ENCODE results near the gene CMTM4. TPM values are rescaled to one million over a fixed set of nuclear protein-coding genes. Genes with fewer than 3 reads are reported as not detected.
"Not testable (repeated sequence)": the region's sequence is repeated elsewhere in the genome, so short reads cannot be mapped to it uniquely, and the experiment has no call there.

The CMTM4 gene
- total RNA-seq, 3 donors from 2014 or later: 2.6 to 3.0 (median 2.8) TPM

GRCh38 chr16:66651965-66652364 is 44.6 kb downstream of the CMTM4 start:
- Mint-ChIP-seq H3K9me3 (no peaks in the 10 kb centered on the region), H3K4me3 (no peak overlapping the region), H3K4me1 (ENCODE audit: low read depth) (peaks cover 9% of the 10 kb centered on the region), H3K36me3 (ENCODE audit: insufficient read depth) (no peaks in the 10 kb centered on the region), H3K27me3 (ENCODE audit: low read depth) (no peaks in the 10 kb centered on the region)
- no peak for DNase-seq
- no peak for ATAC-seq

GRCh38 chr16:66651474-66651765 is 45.1 kb downstream of the CMTM4 start:
- H3K36me3 Mint-ChIP-seq (ENCODE audit: insufficient read depth): no peaks in the 10 kb centered on the region
- no peaks in the 10 kb centered on the region for H3K27me3 Mint-ChIP-seq (ENCODE audit: low read depth)
- peaks cover 9% of the 10 kb centered on the region for H3K4me1 Mint-ChIP-seq (ENCODE audit: low read depth)
- peak overlapping the region; percentile 70 for H3K4me3 Mint-ChIP-seq
- no peaks in the 10 kb centered on the region for H3K9me3 Mint-ChIP-seq
- ATAC-seq: no peak
- no peak for DNase-seq

GRCh38 chr16:66650707-66651473 is 45.7 kb downstream of the CMTM4 start:
- H3K4me3 Mint-ChIP-seq: peak overlapping the region; percentile 70
- peaks cover 9% of the 10 kb centered on the region for H3K4me1 Mint-ChIP-seq (ENCODE audit: low read depth)
- peak; percentile 99 to 100 for ATAC-seq
- DNase-seq: peak; percentile 66
- H3K27me3 Mint-ChIP-seq (ENCODE audit: low read depth): no peaks in the 10 kb centered on the region
- H3K36me3 Mint-ChIP-seq (ENCODE audit: insufficient read depth): no peaks in the 10 kb centered on the region
- no peaks in the 10 kb centered on the region for H3K9me3 Mint-ChIP-seq

- H3K27me3 Mint-ChIP-seq (ENCODE audit: low read depth): no peaks in the 10 kb centered on the region
- H3K9me3 Mint-ChIP-seq: no peaks in the 10 kb centered on the region
- DNase-seq: no peak
- no peak for ATAC-seq
- H3K4me3 Mint-ChIP-seq: no peak overlapping the region
- H3K36me3 Mint-ChIP-seq (ENCODE audit: insufficient read depth): no peaks in the 10 kb centered on the region
- peaks cover 9% of the 10 kb centered on the region for H3K4me1 Mint-ChIP-seq (ENCODE audit: low read depth)
These were observed 46.8 kb downstream of the CMTM4 start for GRCh38 chr16:66649636-66650205.

GRCh38 chr16:66649167-66649566 is 47.4 kb downstream of the CMTM4 start:
- Mint-ChIP-seq H3K27me3 (ENCODE audit: low read depth) (no peaks in the 10 kb centered on the region), H3K9me3 (no peaks in the 10 kb centered on the region), H3K36me3 (ENCODE audit: insufficient read depth) (no peaks in the 10 kb centered on the region), H3K4me3 (no peak overlapping the region), H3K4me1 (ENCODE audit: low read depth) (peaks cover 9% of the 10 kb centered on the region)
- ATAC-seq: no peak
- DNase-seq: no peak

- ATAC-seq (no peak), DNase-seq (no peak)
- H3K4me1 Mint-ChIP-seq (ENCODE audit: low read depth): peaks cover 9% of the 10 kb centered on the region
- H3K9me3 Mint-ChIP-seq: no peaks in the 10 kb centered on the region
- H3K36me3 Mint-ChIP-seq (ENCODE audit: insufficient read depth): no peaks in the 10 kb centered on the region
- H3K27me3 Mint-ChIP-seq (ENCODE audit: low read depth): no peaks in the 10 kb centered on the region
- H3K4me3 Mint-ChIP-seq: no peak overlapping the region
These were observed 48.7 kb downstream of the CMTM4 start for GRCh38 chr16:66647866-66648265.

- DNase-seq (no peak), ATAC-seq (no peak)
- H3K9me3 Mint-ChIP-seq: no peaks in the 10 kb centered on the region
- no peaks in the 10 kb centered on the region for H3K36me3 Mint-ChIP-seq (ENCODE audit: insufficient read depth)
- no peaks in the 10 kb centered on the region for H3K4me1 Mint-ChIP-seq (ENCODE audit: low read depth)
- no peaks in the 10 kb centered on the region for H3K27me3 Mint-ChIP-seq (ENCODE audit: low read depth)
- no peak overlapping the region for H3K4me3 Mint-ChIP-seq
These were observed 55.2 kb downstream of the CMTM4 start for GRCh38 chr16:66641387-66641786.

- no peaks in the 10 kb centered on the region for H3K4me1 Mint-ChIP-seq (ENCODE audit: low read depth)
These were observed 55.7 kb downstream of the CMTM4 start for GRCh38 chr16:66640724-66641314.

GRCh38 chr16:66639091-66639885 is 57.3 kb downstream of the CMTM4 start:
- Mint-ChIP-seq H3K36me3 (ENCODE audit: insufficient read depth) (no peaks in the 10 kb centered on the region), H3K9me3 (no peaks in the 10 kb centered on the region), H3K4me1 (ENCODE audit: low read depth) (no peaks in the 10 kb centered on the region), H3K27me3 (ENCODE audit: low read depth) (no peaks in the 10 kb centered on the region), H3K4me3 (no peak overlapping the region)
- DNase-seq: no peak
- ATAC-seq: no peak

More at GRCh38 chr16:66640724-66641314, 55.7 kb downstream of the CMTM4 start:
- Mint-ChIP-seq H3K4me3 (no peak overlapping the region), H3K36me3 (ENCODE audit: insufficient read depth) (no peaks in the 10 kb centered on the region), H3K9me3 (no peaks in the 10 kb centered on the region), H3K27me3 (ENCODE audit: low read depth) (no peaks in the 10 kb centered on the region)
- no peak for ATAC-seq
- no peak for DNase-seq

- Mint-ChIP-seq H3K9me3 (no peaks in the 10 kb centered on the region), H3K4me1 (ENCODE audit: low read depth) (no peaks in the 10 kb centered on the region), H3K4me3 (no peak overlapping the region), H3K27me3 (ENCODE audit: low read depth) (no peaks in the 10 kb centered on the region), H3K36me3 (ENCODE audit: insufficient read depth) (no peaks in the 10 kb centered on the region)
- no peak for ATAC-seq
- no peak for DNase-seq
These were observed 58.7 kb downstream of the CMTM4 start for GRCh38 chr16:66637806-66638205.

- DNase-seq: no peak
- H3K4me1 Mint-ChIP-seq (ENCODE audit: low read depth): no peaks in the 10 kb centered on the region
- no peaks in the 10 kb centered on the region for H3K36me3 Mint-ChIP-seq (ENCODE audit: insufficient read depth)
- ATAC-seq: no peak
- H3K27me3 Mint-ChIP-seq (ENCODE audit: low read depth): no peaks in the 10 kb centered on the region
- no peak overlapping the region for H3K4me3 Mint-ChIP-seq
- H3K9me3 Mint-ChIP-seq: no peaks in the 10 kb centered on the region
These were observed 60.3 kb downstream of the CMTM4 start for GRCh38 chr16:66636199-66636598.

- no peaks in the 10 kb centered on the region for H3K4me1 Mint-ChIP-seq (ENCODE audit: low read depth)
- no peaks in the 10 kb centered on the region for H3K9me3 Mint-ChIP-seq
- no peak for ATAC-seq
- H3K4me3 Mint-ChIP-seq: no peak overlapping the region
- no peak for DNase-seq
- H3K27me3 Mint-ChIP-seq (ENCODE audit: low read depth): no peaks in the 10 kb centered on the region
- H3K36me3 Mint-ChIP-seq (ENCODE audit: insufficient read depth): no peaks in the 10 kb centered on the region
These were observed 61.1 kb downstream of the CMTM4 start for GRCh38 chr16:66635406-66635805.

GRCh38 chr16:66634527-66635196 is 61.9 kb downstream of the CMTM4 start:
- Mint-ChIP-seq H3K9me3 (no peaks in the 10 kb centered on the region), H3K36me3 (ENCODE audit: insufficient read depth) (no peaks in the 10 kb centered on the region), H3K27me3 (ENCODE audit: low read depth) (no peaks in the 10 kb centered on the region), H3K4me1 (ENCODE audit: low read depth) (no peaks in the 10 kb centered on the region), H3K4me3 (no peak overlapping the region)
- ATAC-seq (no peak), DNase-seq (no peak)

GRCh38 chr16:66631558-66631957 is 65.0 kb downstream of the CMTM4 start:
- H3K36me3 Mint-ChIP-seq (ENCODE audit: insufficient read depth); DNase-seq; H3K4me3 Mint-ChIP-seq; H3K4me1 Mint-ChIP-seq (ENCODE audit: low read depth); H3K27me3 Mint-ChIP-seq (ENCODE audit: low read depth); H3K9me3 Mint-ChIP-seq; ATAC-seq: not testable (repeated sequence)
